Mammary epithelial cell (primary cell): ENCODE data around the gene FAF1.

Source experiments
- CTCF ChIP-seq, 2 donors: IDR thresholded peaks in 1 of 2; conservative IDR thresholded peaks in 1 of 2; 2 replicates each; pipeline ENCODE4 v1.5.1; 2011 to 2012; ENCODE audit warnings: inconsistent platforms in 2 of 2, low read length in 2 of 2, mild to moderate bottlenecking in 2 of 2, control low read depth in 1 of 2, low read depth in 1 of 2; ENCODE audit not compliant: insufficient read depth in 1 of 2; ENCODE audit errors: extremely low read depth in 1 of 2
- EZH2 ChIP-seq: IDR thresholded peaks from 2 replicates; pipeline ENCODE4 v1.6.1; 2012; ENCODE audit warnings: low read length, inconsistent platforms, borderline replicate concordance

DNA sequence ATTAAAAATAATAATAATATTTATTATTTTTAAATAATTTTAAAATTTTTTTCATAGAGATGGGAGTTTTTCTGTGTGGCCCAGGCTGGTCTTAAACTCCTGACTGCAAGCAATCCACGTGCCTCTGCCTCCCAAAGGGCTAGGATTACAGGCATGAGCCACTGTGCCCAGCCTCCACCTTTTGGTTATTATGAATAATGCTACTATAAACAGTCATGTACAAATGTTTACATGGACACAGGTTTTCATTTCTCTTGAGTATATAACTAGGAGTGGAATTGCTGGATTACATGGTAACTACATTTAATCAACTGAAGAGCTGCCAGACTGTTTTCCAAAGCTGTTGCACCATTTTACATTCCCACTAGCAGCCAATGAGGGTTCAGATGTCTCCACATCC is 433.6 kb downstream of the FAF1 start:
- TF ChIP-seq CTCF (conservative IDR thresholded peaks at IDR 0.05 in 1 of 2, IDR thresholded peaks at IDR 0.05 in 1 of 2; ENCODE audit: extremely low read depth in 1 of 2, insufficient read depth in 1 of 2, low read depth in 1 of 2, low read length in 2 of 2): no peak
- no peak for TF ChIP-seq EZH2
